Adrenal gland (tissue), 5 donors: ENCODE results near the gene NR6A1.

Source experiments
- POLR2A ChIP-seq, 2 donors: fragments of 450-650 bp; IDR thresholded peaks; one replicate each; pipeline ENCODE4 v1.6.1; 2017; ENCODE audit warnings: antibody characterized with exemption in 2 of 2, mild to moderate bottlenecking in 2 of 2, moderate library complexity in 1 of 2
- TF ChIP-seq, protein P1 (sequence below), 6 experiments: fragments of 450-650 bp in 4 of 6; fragments of 200-600 bp in 2 of 6; sonication (generic) in 1 of 6; IDR thresholded peaks; 1 replicate in 5 of 6; 2 replicates in 1 of 6; pipeline versions ENCODE4 v1.5.1 to v1.8.0; 2016 to 2021; ENCODE audit warnings: antibody characterized with exemption in 6 of 6, mild to moderate bottlenecking in 2 of 6, moderate library complexity in 1 of 6
- donor health status: DM: no; HTN: no; CAD: no.

- TF ChIP-seq, protein P1, sequence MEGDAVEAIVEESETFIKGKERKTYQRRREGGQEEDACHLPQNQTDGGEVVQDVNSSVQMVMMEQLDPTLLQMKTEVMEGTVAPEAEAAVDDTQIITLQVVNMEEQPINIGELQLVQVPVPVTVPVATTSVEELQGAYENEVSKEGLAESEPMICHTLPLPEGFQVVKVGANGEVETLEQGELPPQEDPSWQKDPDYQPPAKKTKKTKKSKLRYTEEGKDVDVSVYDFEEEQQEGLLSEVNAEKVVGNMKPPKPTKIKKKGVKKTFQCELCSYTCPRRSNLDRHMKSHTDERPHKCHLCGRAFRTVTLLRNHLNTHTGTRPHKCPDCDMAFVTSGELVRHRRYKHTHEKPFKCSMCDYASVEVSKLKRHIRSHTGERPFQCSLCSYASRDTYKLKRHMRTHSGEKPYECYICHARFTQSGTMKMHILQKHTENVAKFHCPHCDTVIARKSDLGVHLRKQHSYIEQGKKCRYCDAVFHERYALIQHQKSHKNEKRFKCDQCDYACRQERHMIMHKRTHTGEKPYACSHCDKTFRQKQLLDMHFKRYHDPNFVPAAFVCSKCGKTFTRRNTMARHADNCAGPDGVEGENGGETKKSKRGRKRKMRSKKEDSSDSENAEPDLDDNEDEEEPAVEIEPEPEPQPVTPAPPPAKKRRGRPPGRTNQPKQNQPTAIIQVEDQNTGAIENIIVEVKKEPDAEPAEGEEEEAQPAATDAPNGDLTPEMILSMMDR (IDR thresholded peaks at IDR 0.05), result no peak
- TF ChIP-seq POLR2A (IDR thresholded peaks at IDR 0.05), result no peak
These were observed 16.8 kb downstream of the NR6A1 start for GRCh38 chr9:124754289-124754688.
